ENCODE results near the gene BTBD16.

DNA sequence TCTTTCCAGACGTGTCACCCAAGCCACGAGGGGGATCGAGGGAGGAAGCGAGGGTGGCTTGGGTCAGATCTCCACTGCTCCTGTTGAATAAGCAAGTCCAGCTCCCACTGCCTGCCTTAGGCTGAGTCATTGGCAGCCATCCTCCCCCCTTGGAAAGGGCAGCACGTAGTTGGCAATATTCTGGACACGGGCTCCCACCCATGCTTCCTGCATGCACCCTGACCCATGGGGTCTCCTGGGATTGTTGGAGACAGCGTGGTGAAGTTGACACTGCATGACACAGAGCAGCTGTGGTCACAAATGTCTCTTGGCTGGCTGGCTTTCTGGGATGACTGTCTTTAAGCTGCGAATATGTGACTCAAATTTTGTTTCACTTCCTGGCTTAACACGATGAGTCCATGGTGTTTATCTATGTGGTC is 11.2 kb downstream of the BTBD16 start:
- TF ChIP-seq CTCF (IDR thresholded peaks at IDR 0.05), result no peak
- no peak for TF ChIP-seq POLR2AphosphoS5 (IDR thresholded peaks at IDR 0.05; ENCODE audit: low read depth, low read length)
- TF ChIP-seq, protein P1, sequence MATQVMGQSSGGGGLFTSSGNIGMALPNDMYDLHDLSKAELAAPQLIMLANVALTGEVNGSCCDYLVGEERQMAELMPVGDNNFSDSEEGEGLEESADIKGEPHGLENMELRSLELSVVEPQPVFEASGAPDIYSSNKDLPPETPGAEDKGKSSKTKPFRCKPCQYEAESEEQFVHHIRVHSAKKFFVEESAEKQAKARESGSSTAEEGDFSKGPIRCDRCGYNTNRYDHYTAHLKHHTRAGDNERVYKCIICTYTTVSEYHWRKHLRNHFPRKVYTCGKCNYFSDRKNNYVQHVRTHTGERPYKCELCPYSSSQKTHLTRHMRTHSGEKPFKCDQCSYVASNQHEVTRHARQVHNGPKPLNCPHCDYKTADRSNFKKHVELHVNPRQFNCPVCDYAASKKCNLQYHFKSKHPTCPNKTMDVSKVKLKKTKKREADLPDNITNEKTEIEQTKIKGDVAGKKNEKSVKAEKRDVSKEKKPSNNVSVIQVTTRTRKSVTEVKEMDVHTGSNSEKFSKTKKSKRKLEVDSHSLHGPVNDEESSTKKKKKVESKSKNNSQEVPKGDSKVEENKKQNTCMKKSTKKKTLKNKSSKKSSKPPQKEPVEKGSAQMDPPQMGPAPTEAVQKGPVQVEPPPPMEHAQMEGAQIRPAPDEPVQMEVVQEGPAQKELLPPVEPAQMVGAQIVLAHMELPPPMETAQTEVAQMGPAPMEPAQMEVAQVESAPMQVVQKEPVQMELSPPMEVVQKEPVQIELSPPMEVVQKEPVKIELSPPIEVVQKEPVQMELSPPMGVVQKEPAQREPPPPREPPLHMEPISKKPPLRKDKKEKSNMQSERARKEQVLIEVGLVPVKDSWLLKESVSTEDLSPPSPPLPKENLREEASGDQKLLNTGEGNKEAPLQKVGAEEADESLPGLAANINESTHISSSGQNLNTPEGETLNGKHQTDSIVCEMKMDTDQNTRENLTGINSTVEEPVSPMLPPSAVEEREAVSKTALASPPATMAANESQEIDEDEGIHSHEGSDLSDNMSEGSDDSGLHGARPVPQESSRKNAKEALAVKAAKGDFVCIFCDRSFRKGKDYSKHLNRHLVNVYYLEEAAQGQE (IDR thresholded peaks at IDR 0.05; ENCODE audit: insufficient read depth in 1 of 2, low read depth in 2 of 2, low read length in 1 of 2), result no peak

All from Panc1 (cell line).